CD4-positive, alpha-beta T cell (primary cell): ENCODE data around the gene MGRN1. TPM values are rescaled to one million over a fixed set of nuclear protein-coding genes. Genes with fewer than 3 reads are reported as not detected.
A peak's percentile ranks its signal among the peaks of the same experiment; 100 is the strongest.
"Not testable (repeated sequence)": the region's sequence is repeated elsewhere in the genome, so short reads cannot be mapped to it uniquely, and the experiment has no call there.

Experiments used
- ATAC-seq: fragments of 200-7000 bp; cut with Tn5 transposase; one replicate; pipeline ENCODE4 v1.10.0; 2022; ENCODE audit warnings: mild to moderate bottlenecking; ENCODE audit not compliant: poor library complexity
- CTCF ChIA-PET: fragments of 350-600 bp; sonication (Branson Sonifier 250); formaldehyde crosslinking; loops from one replicate; lab custom pipeline; 2021; ENCODE audit warnings: antibody characterized with exemption, inconsistent platforms; lab: Charles Lee
- POLR2A ChIA-PET: fragments of 350-600 bp; sonication (Branson Sonifier 250); formaldehyde crosslinking; loops from one replicate; lab custom pipeline; 2021; ENCODE audit warnings: antibody characterized with exemption, inconsistent platforms; lab: Charles Lee
- DNase-seq, 14 experiments: peaks; one replicate each; pipeline ENCODE4 v3.0.0-alpha.2; 2013 to 2020; ENCODE audit warnings: mixed read lengths in 2 of 14
- H3K27ac ChIP-seq, 2 donors: one replicate each; pipeline versions ENCODE4 v1.5.1 to v1.7.0; 2013; ENCODE audit warnings: low read length in 2 of 2, low read depth in 1 of 2, mild to moderate bottlenecking in 1 of 2
- H3K27me3 ChIP-seq, 2 experiments: 1 replicate in 1 of 2; 2 replicates in 1 of 2; pipeline versions ENCODE4 v1.6.1 to v1.7.0; 2013; ENCODE audit warnings: low read length in 2 of 2, control low read depth in 1 of 2, mild to moderate bottlenecking in 1 of 2, moderate library complexity in 1 of 2; ENCODE audit not compliant: insufficient read depth in 2 of 2, control insufficient read depth in 1 of 2
- H3K36me3 ChIP-seq: one replicate; pipeline ENCODE4 v1.6.1; 2013; ENCODE audit warnings: low read length, control low read depth; ENCODE audit not compliant: insufficient read depth
- H3K4me1 ChIP-seq: one replicate; pipeline ENCODE4 v1.6.1; 2013; ENCODE audit warnings: low read length, control low read depth; ENCODE audit not compliant: insufficient read depth
- H3K4me3 ChIP-seq: one replicate; pipeline ENCODE4 v1.5.1; 2013; ENCODE audit warnings: mild to moderate bottlenecking, low read length, moderate library complexity
- H3K9me3 ChIP-seq, 2 experiments: 1 replicate in 1 of 2; 2 replicates in 1 of 2; pipeline versions ENCODE4 v1.6.1 to v1.7.0; 2013; ENCODE audit warnings: low read length in 2 of 2, mild to moderate bottlenecking in 2 of 2, control low read depth in 1 of 2, moderate library complexity in 1 of 2; ENCODE audit not compliant: control insufficient read depth in 1 of 2, insufficient read depth in 1 of 2
- H3K27ac Mint-ChIP-seq: one replicate; pipeline ENCODE4 v1.8.0; 2020; ENCODE audit warnings: mixed read lengths
- H3K27me3 Mint-ChIP-seq: one replicate; pipeline ENCODE4 v1.8.0; 2021; ENCODE audit warnings: mixed read lengths
- H3K36me3 Mint-ChIP-seq: one replicate; pipeline ENCODE4 v1.8.0; 2021; ENCODE audit warnings: low read depth, mixed read lengths
- H3K4me1 Mint-ChIP-seq: one replicate; pipeline ENCODE4 v1.8.0; 2021; ENCODE audit warnings: low read depth, mixed read lengths
- H3K4me3 Mint-ChIP-seq: one replicate; pipeline ENCODE4 v1.8.0; 2020; ENCODE audit warnings: mild to moderate bottlenecking, mixed read lengths
- H3K9me3 Mint-ChIP-seq: one replicate; pipeline ENCODE4 v1.8.0; 2020; ENCODE audit warnings: mixed read lengths
- CTCF ChIP-seq: fragments of 200-600 bp; IDR thresholded peaks from one replicate; pipeline ENCODE4 v1.8.0; 2022; ENCODE audit warnings: antibody characterized with exemption, mild to moderate bottlenecking
- intact Hi-C, 2 experiments: fragments of 100-400 bp; cut with DNase I in 1 of 2; cut with micrococcal nuclease in 1 of 2; formaldehyde crosslinking; loops; one replicate each; pipeline versions ENCODE4 v1.15.1 to v1.9.0; 2023 to 2025; cut with DNase I, micrococcal nuclease
- total RNA-seq, 174 experiments: library from RNA in 2 of 174; stranded (reverse) in 2 of 174; gene quantifications; one replicate each; pipeline ENCODE4 v1.2.3 and lab custom pipeline; 2021 to 2026

Gene MGRN1
- total RNA-seq, 2 experiments from 2014 or later, result 45.9 to 48.6 TPM

GRCh38 chr16:4650443-4651074 is 25.9 kb downstream of the MGRN1 start:
- CTCF ChIA-PET, result interaction anchor here (0.6 to 1.9 kb wide), 11 partner anchors 10 to 306 kb away, joined by 3 to 10 read pairs (median 4); partner anchors contain the start of gene MGRN1
- H3K4me1 Mint-ChIP-seq, result peaks cover 42% of the 10 kb centered on the region

GRCh38 chr16:4651827-4652226 is 27.2 kb downstream of the MGRN1 start:
- Histone ChIP-seq H3K27me3 (no peaks in the 10 kb centered on the region), H3K4me1 (peaks cover 35% of the 10 kb centered on the region), H3K4me3 (no peak overlapping the region), H3K9me3 (no peaks in the 10 kb centered on the region), H3K27ac (no peak overlapping the region), H3K36me3 (peaks cover 49% of the 10 kb centered on the region)
- no peaks in the 10 kb centered on the region for H3K27me3 Mint-ChIP-seq
- no peaks in the 10 kb centered on the region for H3K9me3 Mint-ChIP-seq
- H3K27ac Mint-ChIP-seq, result no peak overlapping the region
- H3K4me1 Mint-ChIP-seq, result peaks cover 31% of the 10 kb centered on the region
- H3K36me3 Mint-ChIP-seq, result peaks cover 65% of the 10 kb centered on the region
- no peak overlapping the region for H3K4me3 Mint-ChIP-seq
- peak in 1 of 14 experiments; percentile 2 for DNase-seq
- CTCF ChIA-PET, result no interaction called here
- intact Hi-C loops, result loop anchor here (2.0 to 5.0 kb wide), 3 partner anchors 27 to 40 kb away; partner anchors contain the start of genes MGRN1 (in 1 of the 2) and NUDT16L1 (in 1 of the 2)
- POLR2A ChIA-PET, result interaction anchor here (0.5 to 0.7 kb wide), 2 partner anchors 40 to 83 kb away, joined by 3 read pairs; partner anchors contain the start of gene DNAAF8
- TF ChIP-seq CTCF, result no peak
- no peak for ATAC-seq

More at GRCh38 chr16:4650443-4651074, 25.9 kb downstream of the MGRN1 start:
- DNase-seq (peak; percentile 52 to 90 (median 70)), ATAC-seq (peak; percentile 71)
- POLR2A ChIA-PET, result interaction anchor here (0.7 to 1.8 kb wide), 5 partner anchors 11 to 442 kb away, joined by 3 to 7 read pairs (median 4); partner anchors contain the start of gene MGRN1
- Mint-ChIP-seq H3K4me3 (peak overlapping the region; percentile 38), H3K27ac (peak overlapping the region; percentile 71), H3K36me3 (peaks cover 58% of the 10 kb centered on the region)
- H3K27me3 ChIP-seq, H3K9me3 ChIP-seq, H3K4me3 ChIP-seq, H3K27ac ChIP-seq, H3K9me3 Mint-ChIP-seq, H3K27me3 Mint-ChIP-seq: not testable (repeated sequence)
- Histone ChIP-seq H3K36me3 (peaks cover 41% of the 10 kb centered on the region), H3K4me1 (peaks cover 43% of the 10 kb centered on the region)
- intact Hi-C loops, result loop anchor here (2.0 to 5.0 kb wide), 3 partner anchors 26 to 42 kb away; partner anchors contain the start of genes MGRN1 (in 1 of the 2) and NUDT16L1 (in 1 of the 2)
- peak; percentile 86 for TF ChIP-seq CTCF

- Mint-ChIP-seq H3K4me1 (peaks cover 24% of the 10 kb centered on the region), H3K27me3 (no peaks in the 10 kb centered on the region), H3K4me3 (no peak overlapping the region), H3K9me3 (no peaks in the 10 kb centered on the region), H3K27ac (no peak overlapping the region), H3K36me3 (peaks cover 58% of the 10 kb centered on the region)
- TF ChIP-seq CTCF, result no peak
- no peaks in the 10 kb centered on the region for H3K27me3 ChIP-seq
- ATAC-seq (no peak), DNase-seq (no peak)
- POLR2A ChIA-PET, result no interaction called here
- H3K9me3 ChIP-seq, result no peaks in the 10 kb centered on the region
- no peak overlapping the region for H3K4me3 ChIP-seq
- no peak overlapping the region for H3K27ac ChIP-seq
- H3K4me1 ChIP-seq, result peaks cover 28% of the 10 kb centered on the region
- peaks cover 56% of the 10 kb centered on the region for H3K36me3 ChIP-seq
- CTCF ChIA-PET, result no interaction called here
- intact Hi-C loops, result loop anchor here in 1 of 2 experiments (5.0 kb wide), 2 partner anchors 35 to 40 kb away; partner anchors contain the start of gene NUDT16L1
Observed at GRCh38 chr16:4652561-4652960, 27.9 kb downstream of the MGRN1 start.
